ENCODE measurements around the gene SLC24A4. TPM values are rescaled to one million over a fixed set of nuclear protein-coding genes. Genes with fewer than 3 reads are reported as not detected.
A peak's percentile ranks its signal among the peaks of the same experiment; 100 is the strongest.

The SLC24A4 gene
- total RNA-seq, 2 donors from 2014 or later, result 2.7 to 4.4 TPM

- DNase-seq (ENCODE audit: low spot score) (no peak), ATAC-seq (ENCODE audit: insufficient number of reproducible peaks, low FRiP score, low read depth) (no peak)
- TF ChIP-seq CTCF (IDR thresholded peaks at IDR 0.05), result no peak
- Histone ChIP-seq H3K27ac (no peak overlapping the region), H3K4me1 (ENCODE audit: control insufficient read depth in 1 of 2, low read depth in 2 of 2) (peaks cover 4 to 23% of the 10 kb centered on the region in 2 donors), H3K36me3 (no peaks in the 10 kb centered on the region), H3K9me3 (no peaks in the 10 kb centered on the region), H3K27me3 (replicated peaks; ENCODE audit: insufficient read depth) (no peaks in the 10 kb centered on the region), H3K4me3 (peak overlapping the region; percentile 78)
These were observed 1.2 kb downstream of the SLC24A4 start for GRCh38 chr14:92323916-92324818.

- ATAC-seq (ENCODE audit: insufficient number of reproducible peaks, low FRiP score, low read depth) (no peak), DNase-seq (ENCODE audit: low spot score) (no peak)
- Histone ChIP-seq H3K27me3 (replicated peaks; ENCODE audit: insufficient read depth) (no peaks in the 10 kb centered on the region), H3K4me1 (ENCODE audit: control insufficient read depth in 1 of 2, low read depth in 2 of 2) (peaks cover 4 to 23% of the 10 kb centered on the region in 2 donors), H3K27ac (no peak overlapping the region), H3K4me3 (no peak overlapping the region), H3K36me3 (no peaks in the 10 kb centered on the region), H3K9me3 (no peaks in the 10 kb centered on the region)
- no peak for TF ChIP-seq CTCF (IDR thresholded peaks at IDR 0.05)
These were observed 2.9 kb downstream of the SLC24A4 start for GRCh38 chr14:92325835-92326234.

GRCh38 chr14:92328664-92329255 is 5.8 kb downstream of the SLC24A4 start:
- peaks cover 0 to 7% of the 10 kb centered on the region in 2 donors for H3K4me1 ChIP-seq (ENCODE audit: control insufficient read depth in 1 of 2, low read depth in 2 of 2)
- TF ChIP-seq CTCF (IDR thresholded peaks at IDR 0.05), result no peak
- H3K36me3 ChIP-seq, result no peaks in the 10 kb centered on the region
- DNase-seq (ENCODE audit: low spot score) (no peak), ATAC-seq (ENCODE audit: insufficient number of reproducible peaks, low FRiP score, low read depth) (no peak)
- no peaks in the 10 kb centered on the region for H3K9me3 ChIP-seq
- H3K4me3 ChIP-seq, result no peak overlapping the region
- no peak overlapping the region for H3K27ac ChIP-seq
- no peaks in the 10 kb centered on the region for H3K27me3 ChIP-seq (replicated peaks; ENCODE audit: insufficient read depth)

GRCh38 chr14:92334050-92334449 is 11.1 kb downstream of the SLC24A4 start:
- Histone ChIP-seq H3K27me3 (replicated peaks; ENCODE audit: insufficient read depth) (no peaks in the 10 kb centered on the region), H3K36me3 (no peaks in the 10 kb centered on the region), H3K4me3 (no peak overlapping the region), H3K4me1 (ENCODE audit: control insufficient read depth in 1 of 2, low read depth in 2 of 2) (no peaks in the 10 kb centered on the region), H3K9me3 (no peaks in the 10 kb centered on the region), H3K27ac (no peak overlapping the region)
- no peak for TF ChIP-seq CTCF (IDR thresholded peaks at IDR 0.05)
- ATAC-seq (ENCODE audit: insufficient number of reproducible peaks, low FRiP score, low read depth) (no peak), DNase-seq (ENCODE audit: low spot score) (no peak)

GRCh38 chr14:92336363-92336762 is 13.4 kb downstream of the SLC24A4 start:
- no peak for TF ChIP-seq CTCF (IDR thresholded peaks at IDR 0.05)
- ATAC-seq (ENCODE audit: insufficient number of reproducible peaks, low FRiP score, low read depth) (no peak), DNase-seq (ENCODE audit: low spot score) (no peak)
- Histone ChIP-seq H3K27me3 (replicated peaks; ENCODE audit: insufficient read depth) (no peaks in the 10 kb centered on the region), H3K36me3 (no peaks in the 10 kb centered on the region), H3K27ac (no peak overlapping the region), H3K9me3 (no peaks in the 10 kb centered on the region), H3K4me3 (no peak overlapping the region), H3K4me1 (ENCODE audit: control insufficient read depth in 1 of 2, low read depth in 2 of 2) (no peaks in the 10 kb centered on the region)
